Peyer's patch (tissue), 4 donors: Measurements from ENCODE around the gene XBP1. TPM values are rescaled to one million over a fixed set of nuclear protein-coding genes. Genes with fewer than 3 reads are reported as not detected.

Experiments
- DNase-seq, 3 donors: peaks; one replicate each; pipeline ENCODE4 v3.0.0-alpha.2; 2017 to 2019
- H3K27ac ChIP-seq, 4 donors: fragments of 200-600 bp; sonication (generic); one replicate each; pipeline ENCODE4 v1.5.1; 2016 to 2019
- H3K27me3 ChIP-seq, 2 donors: fragments of 200-600 bp; sonication (generic); one replicate each; pipeline ENCODE4 v1.5.1; 2019
- H3K36me3 ChIP-seq, 3 donors: fragments of 200-600 bp; sonication (generic); one replicate each; pipeline ENCODE4 v1.5.1; 2016 to 2019
- H3K4me1 ChIP-seq, 4 donors: fragments of 200-600 bp; sonication (generic); one replicate each; pipeline ENCODE4 v1.5.1; 2016 to 2019
- H3K4me3 ChIP-seq, 4 donors: fragments of 200-600 bp; sonication (generic); 1 replicate in 3 of 4; 2 replicates in 1 of 4; pipeline ENCODE4 v1.5.1; 2016 to 2019; ENCODE audit warnings: mild to moderate bottlenecking in 1 of 4
- H3K9me3 ChIP-seq, 4 donors: fragments of 200-600 bp; sonication (generic); one replicate each; pipeline ENCODE4 v1.5.1; 2016 to 2019; ENCODE audit warnings: mild to moderate bottlenecking in 1 of 4
- POLR2A ChIP-seq, 2 donors: fragments of 450-650 bp; IDR thresholded peaks; one replicate each; pipeline ENCODE4 v1.5.1; 2017; ENCODE audit warnings: antibody characterized with exemption in 2 of 2, mild to moderate bottlenecking in 2 of 2, moderate library complexity in 2 of 2
- total RNA-seq, 4 donors: library from RNA; depleted of rRNA; stranded (reverse); fragments of >200 nt; gene quantifications; one replicate each; pipeline ENCODE4 v1.1.0, GENCODE V29; 2016
- TF ChIP-seq, protein P1 (sequence below), 6 experiments: fragments of 450-650 bp in 4 of 6; fragments of 200-600 bp in 2 of 6; sonication (generic) in 1 of 6; IDR thresholded peaks; one replicate each; pipeline ENCODE4 v1.5.1; 2017 to 2019; ENCODE audit warnings: antibody characterized with exemption in 6 of 6, mild to moderate bottlenecking in 3 of 6, moderate library complexity in 1 of 6

Gene XBP1
- total RNA-seq, 4 donors from 2014 or later = 139 to 287 (median 213) TPM

DNA sequence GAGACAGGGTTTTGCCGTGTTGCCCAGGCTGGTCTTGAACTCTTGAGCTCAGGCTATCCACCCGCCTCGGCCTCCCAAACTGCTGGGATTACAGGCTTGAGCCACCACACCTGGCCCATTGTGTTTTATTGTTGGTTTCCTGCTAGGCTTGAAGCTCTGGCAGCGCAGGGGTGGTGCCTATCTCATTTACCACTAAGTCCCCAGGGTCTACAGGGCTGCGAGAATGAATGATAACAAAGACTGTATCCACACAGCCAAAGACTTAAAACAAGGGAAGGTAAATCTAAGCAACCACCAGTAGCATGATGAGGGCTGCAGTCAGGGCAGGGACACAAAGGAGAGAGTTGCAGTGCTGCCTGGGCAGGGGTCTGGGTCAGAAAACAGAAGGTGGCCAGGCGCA, 37.3 kb upstream of the XBP1 start:
- H3K9me3 ChIP-seq = no peaks in the 10 kb centered on the region
- H3K27ac ChIP-seq = no peak overlapping the region
- no peaks in the 10 kb centered on the region for H3K4me1 ChIP-seq
- H3K27me3 ChIP-seq = no peaks in the 10 kb centered on the region
- H3K36me3 ChIP-seq = no peaks in the 10 kb centered on the region
- no peak overlapping the region for H3K4me3 ChIP-seq
- TF ChIP-seq POLR2A (IDR thresholded peaks at IDR 0.05) = no peak
- TF ChIP-seq, protein P1, sequence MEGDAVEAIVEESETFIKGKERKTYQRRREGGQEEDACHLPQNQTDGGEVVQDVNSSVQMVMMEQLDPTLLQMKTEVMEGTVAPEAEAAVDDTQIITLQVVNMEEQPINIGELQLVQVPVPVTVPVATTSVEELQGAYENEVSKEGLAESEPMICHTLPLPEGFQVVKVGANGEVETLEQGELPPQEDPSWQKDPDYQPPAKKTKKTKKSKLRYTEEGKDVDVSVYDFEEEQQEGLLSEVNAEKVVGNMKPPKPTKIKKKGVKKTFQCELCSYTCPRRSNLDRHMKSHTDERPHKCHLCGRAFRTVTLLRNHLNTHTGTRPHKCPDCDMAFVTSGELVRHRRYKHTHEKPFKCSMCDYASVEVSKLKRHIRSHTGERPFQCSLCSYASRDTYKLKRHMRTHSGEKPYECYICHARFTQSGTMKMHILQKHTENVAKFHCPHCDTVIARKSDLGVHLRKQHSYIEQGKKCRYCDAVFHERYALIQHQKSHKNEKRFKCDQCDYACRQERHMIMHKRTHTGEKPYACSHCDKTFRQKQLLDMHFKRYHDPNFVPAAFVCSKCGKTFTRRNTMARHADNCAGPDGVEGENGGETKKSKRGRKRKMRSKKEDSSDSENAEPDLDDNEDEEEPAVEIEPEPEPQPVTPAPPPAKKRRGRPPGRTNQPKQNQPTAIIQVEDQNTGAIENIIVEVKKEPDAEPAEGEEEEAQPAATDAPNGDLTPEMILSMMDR (IDR thresholded peaks at IDR 0.05) = no peak
- DNase-seq = no peak

- no peak for DNase-seq
- H3K9me3 ChIP-seq = no peaks in the 10 kb centered on the region
- no peak for TF ChIP-seq POLR2A (IDR thresholded peaks at IDR 0.05)
- TF ChIP-seq, protein P1 (IDR thresholded peaks at IDR 0.05) = no peak
- no peaks in the 10 kb centered on the region for H3K36me3 ChIP-seq
- no peak overlapping the region for H3K4me3 ChIP-seq
- H3K27ac ChIP-seq = no peak overlapping the region
- H3K4me1 ChIP-seq = no peaks in the 10 kb centered on the region
- no peaks in the 10 kb centered on the region for H3K27me3 ChIP-seq
Observed at GRCh38 chr22:28835630-28836189, 35.3 kb upstream of the XBP1 start.

GRCh38 chr22:28833276-28833923, 33.0 kb upstream of the XBP1 start:
- H3K4me3 ChIP-seq = no peak overlapping the region
- no peaks in the 10 kb centered on the region for H3K27me3 ChIP-seq
- H3K27ac ChIP-seq = no peak overlapping the region
- DNase-seq = no peak
- H3K36me3 ChIP-seq = no peaks in the 10 kb centered on the region
- no peaks in the 10 kb centered on the region for H3K9me3 ChIP-seq
- H3K4me1 ChIP-seq = peaks cover 0 to 13% (median 0%) of the 10 kb centered on the region in 4 donors
- TF ChIP-seq, protein P1 (IDR thresholded peaks at IDR 0.05) = no peak

DNA sequence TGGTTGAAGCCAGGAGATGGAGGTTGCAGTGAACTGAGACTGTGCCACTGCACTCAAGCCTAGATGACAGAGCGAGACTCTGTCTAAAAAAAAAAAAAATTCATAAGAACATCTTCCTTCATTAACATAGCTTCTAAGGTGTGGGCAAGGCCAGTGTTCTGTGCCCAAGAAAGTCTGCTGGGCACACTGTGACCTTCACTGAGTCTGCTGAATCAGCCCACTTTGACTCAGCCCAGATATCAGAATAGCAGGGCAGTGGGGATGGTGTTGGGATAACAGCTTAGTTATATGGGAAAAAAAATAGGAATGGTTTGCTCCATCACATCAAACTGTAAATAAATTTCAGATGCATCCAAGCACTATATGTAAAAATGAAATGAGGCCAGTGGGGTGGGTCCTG, 32.4 kb upstream of the XBP1 start:
- no peaks in the 10 kb centered on the region for H3K9me3 ChIP-seq
- H3K27me3 ChIP-seq = no peaks in the 10 kb centered on the region
- no peak overlapping the region for H3K27ac ChIP-seq
- no peak for DNase-seq
- peaks cover 0 to 13% (median 0%) of the 10 kb centered on the region in 4 donors for H3K4me1 ChIP-seq
- H3K4me3 ChIP-seq = no peak overlapping the region
- TF ChIP-seq, protein P1 (IDR thresholded peaks at IDR 0.05) = no peak
- TF ChIP-seq POLR2A (IDR thresholded peaks at IDR 0.05) = no peak
- H3K36me3 ChIP-seq = no peaks in the 10 kb centered on the region

DNA sequence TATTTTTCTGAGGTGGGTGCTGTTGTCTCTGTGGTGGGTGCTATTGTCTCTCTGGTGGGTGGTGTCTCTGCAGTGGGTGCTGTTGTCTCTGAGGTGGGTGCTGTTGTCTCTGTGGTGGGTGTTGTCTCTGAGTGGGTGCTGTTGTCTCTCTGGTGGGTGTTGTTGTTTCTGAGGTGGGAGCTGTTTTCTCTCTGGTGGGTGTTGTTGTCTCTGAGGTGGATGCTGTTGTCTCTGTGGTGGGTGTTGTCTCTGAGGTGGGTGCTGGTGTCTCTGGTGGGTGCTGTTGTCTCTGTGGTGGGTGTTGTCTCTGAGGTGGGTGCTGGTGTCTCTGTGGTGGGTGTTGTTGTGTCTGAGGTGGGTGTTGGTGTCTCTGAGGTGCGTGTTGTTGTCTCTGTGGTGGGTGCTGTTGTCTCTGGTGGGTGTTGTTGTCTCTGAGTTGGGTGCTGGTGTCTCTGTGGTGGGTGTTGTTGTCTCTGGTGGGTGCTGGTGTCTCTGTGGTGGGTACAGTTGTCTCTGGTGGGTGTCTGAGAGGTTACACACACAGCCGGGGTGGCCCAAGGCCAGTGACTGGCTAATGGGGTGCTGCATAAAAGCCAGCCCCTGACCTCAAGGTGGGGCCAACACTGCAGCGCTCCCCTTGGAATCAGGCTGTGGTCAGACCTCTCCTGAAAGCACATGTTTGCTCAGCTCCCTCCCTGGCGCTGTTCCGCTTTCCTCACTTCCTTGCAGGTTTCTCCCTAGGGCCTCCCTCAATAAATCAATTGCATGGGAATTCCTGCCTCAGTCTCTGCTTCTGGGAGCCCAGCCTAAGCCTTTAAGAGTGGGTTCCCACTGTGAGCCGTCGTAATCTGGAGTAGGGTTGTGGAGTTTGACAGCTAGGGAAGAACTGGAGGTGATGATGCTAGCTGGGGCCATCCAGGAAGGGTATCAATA, 31.0 kb upstream of the XBP1 start:
- no peaks in the 10 kb centered on the region for H3K27me3 ChIP-seq

More for the DNA sequence above, 31.0 kb upstream of the XBP1 start:
- no peaks in the 10 kb centered on the region for H3K36me3 ChIP-seq
- DNase-seq = no peak
- peaks cover 0 to 13% (median 0%) of the 10 kb centered on the region in 4 donors for H3K4me1 ChIP-seq
- no peak overlapping the region for H3K27ac ChIP-seq
- no peak overlapping the region for H3K4me3 ChIP-seq
- H3K9me3 ChIP-seq = no peaks in the 10 kb centered on the region
- TF ChIP-seq POLR2A (IDR thresholded peaks at IDR 0.05) = no peak
- TF ChIP-seq, protein P1 (IDR thresholded peaks at IDR 0.05) = no peak
